Urothelium cell line (cell line): Measurements from ENCODE around the gene HJURP.

Experiments
- DNase-seq: peaks from one replicate; pipeline ENCODE4 v3.0.0; 2011; ENCODE audit warnings: low spot score, mixed read lengths
- FAIRE-seq: peaks from 2 replicates; lab custom pipeline; 2011; peaks lifted over from hg19 to GRCh38; lab: Jason Lieb, UNC

HJURP gene

DNA sequence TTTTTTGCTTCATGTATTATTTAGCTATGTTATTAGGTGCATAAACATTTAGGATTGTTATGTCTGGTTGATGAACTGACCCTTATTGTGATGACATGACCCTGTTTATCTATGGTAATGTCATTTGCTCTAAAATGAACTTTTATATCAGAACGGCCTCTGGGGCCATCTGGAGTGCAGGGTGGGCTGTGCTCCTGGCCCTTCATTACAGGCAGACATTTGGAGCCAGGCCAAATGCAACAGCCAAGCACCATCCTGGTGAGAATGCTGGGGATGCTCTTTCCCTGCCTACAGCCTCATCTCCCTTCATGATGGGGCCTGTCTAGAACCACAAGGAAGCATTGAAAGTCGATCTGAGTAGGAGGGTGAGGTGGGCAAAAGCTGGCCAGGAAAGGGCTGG lies 38.0 kb downstream of the HJURP start:
- no peak for FAIRE-seq
- DNase-seq = no peak

DNA sequence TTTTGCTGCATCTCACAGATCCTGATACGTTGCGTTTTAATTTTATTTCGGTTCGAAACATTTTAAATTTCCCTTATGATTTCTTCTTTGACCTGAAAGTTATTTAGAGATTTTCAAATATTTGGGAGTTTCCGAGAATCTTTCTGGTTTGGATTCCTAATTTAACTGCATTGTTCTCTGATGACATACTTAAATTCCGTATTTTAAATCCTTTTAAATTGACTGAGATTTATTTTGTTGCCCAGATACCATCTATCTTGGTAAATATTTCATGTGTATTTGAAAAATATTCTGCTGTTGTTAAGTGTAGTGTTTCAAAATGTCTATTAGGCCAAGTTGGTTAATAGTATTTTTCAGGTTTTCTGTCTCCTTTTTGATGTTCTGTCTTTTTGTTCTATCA lies 38.5 kb downstream of the HJURP start:
- DNase-seq (no peak), FAIRE-seq (no peak)

DNA sequence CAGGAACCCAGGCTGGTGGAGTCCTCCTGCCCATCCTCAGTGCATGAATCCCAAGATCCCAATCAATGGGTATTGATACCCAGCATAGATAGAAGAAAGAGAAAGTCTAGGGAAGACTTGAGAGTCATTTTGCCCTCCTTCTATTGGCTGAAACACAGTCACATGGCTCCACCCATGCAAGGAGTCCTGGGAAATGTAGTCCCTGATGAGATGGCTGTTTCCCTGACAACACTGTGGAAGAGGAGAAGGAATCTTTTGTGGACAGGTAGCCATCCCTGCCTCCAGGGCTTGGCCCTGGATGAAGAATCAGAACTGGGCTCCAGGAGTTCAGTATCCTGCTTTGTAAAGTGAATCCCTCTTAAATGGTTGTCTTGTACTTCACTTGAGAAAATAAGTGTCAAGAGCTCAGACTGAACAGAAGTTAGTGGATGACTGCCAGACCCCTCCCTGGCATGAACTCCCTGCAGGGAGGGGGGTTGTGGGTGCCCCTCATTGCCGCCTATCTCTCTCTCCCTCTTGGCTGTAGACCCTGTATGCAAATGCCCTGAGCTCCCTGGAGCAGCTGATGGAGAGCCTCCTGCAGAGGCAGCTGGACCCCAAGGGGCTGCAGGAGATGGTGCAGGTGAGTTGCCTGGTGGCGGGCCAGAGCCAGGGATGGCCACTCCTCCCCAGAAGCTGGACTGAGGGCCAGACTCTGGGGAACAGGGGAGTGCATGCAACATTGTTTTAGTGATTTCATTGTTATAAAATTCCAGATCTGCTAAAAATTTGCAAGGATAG lies 40.1 kb downstream of the HJURP start:
- DNase-seq (no peak), FAIRE-seq (no peak)

DNA sequence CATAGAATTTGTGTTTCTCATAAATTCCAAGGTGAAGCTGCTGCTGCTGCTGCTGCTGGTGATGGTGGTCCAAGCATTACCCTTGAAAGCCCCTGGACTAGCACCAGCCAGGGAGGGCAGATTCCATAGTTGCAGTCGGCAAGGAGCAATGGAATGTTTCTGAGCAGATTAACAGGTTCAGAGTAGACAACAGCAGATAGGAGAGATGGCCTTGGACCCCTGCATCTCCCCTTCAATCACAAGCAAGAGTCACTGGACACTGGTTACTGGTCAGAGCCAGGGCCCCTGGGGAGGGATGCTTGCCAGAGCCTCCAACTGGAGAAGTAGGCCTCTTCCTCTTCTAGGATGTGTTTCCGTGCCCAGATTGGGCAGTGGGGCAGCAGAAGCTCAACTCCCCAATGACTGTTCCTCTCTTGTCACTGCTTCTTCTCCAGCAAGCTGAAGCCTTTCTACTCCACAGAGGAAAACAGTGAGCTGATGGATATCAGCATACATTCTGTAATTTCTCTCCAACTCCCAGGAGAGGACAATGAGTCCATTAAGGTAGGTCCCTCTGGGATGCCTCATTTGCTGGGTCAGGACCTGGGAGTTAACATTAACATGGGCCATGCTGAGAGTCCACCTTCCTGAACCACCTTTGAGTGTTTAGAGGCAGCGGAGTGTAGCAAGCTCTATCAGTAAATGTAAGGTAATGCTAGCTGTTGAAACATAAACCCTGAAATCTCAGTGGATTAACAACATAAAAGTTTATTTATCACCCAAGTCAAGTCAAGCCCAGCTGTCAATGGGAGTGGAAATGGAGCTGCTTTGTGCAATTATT lies 40.9 kb downstream of the HJURP start:
- DNase-seq (no peak), FAIRE-seq (no peak)

DNA sequence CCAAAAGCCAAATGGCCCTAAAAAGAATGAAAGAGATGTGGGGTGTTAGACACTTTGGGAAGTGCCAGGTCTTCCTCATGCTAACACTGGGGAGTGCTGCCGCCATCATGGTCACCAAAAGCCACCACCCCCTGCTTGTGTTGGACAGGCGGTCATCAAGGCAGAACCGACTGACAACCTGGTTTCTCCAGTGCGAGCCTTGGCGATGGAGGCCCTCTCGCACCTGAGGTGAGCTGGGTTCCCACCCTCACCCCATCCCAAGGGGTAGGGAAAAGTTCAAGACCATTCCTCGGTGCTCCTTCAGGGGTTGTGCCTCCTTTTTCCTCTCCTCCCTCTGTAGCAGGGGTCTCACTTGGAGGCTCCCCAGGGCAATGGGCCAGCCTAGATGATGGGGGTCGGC lies 42.6 kb downstream of the HJURP start:
- FAIRE-seq (no peak), DNase-seq (no peak)

DNA sequence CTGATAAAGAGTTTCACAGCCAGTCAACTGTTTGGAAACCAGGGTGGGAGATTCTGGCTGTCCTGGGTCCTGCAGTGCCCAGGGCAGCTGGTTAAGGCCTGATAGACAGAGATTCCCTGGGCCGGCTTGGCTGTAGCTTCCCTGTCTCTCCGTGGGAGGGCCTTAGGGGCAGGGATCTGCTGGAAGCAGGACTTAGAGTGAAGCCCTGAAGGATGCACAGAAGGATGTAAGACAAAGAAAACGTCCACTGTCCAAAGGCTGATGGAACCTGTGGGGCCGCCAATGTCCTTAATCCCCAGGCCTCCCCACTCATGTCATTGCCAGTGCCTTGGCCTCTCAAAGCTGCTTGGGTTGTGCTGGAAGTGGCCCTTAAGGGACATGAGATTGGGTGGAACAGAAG lies 43.2 kb downstream of the HJURP start:
- no peak for FAIRE-seq

DNA sequence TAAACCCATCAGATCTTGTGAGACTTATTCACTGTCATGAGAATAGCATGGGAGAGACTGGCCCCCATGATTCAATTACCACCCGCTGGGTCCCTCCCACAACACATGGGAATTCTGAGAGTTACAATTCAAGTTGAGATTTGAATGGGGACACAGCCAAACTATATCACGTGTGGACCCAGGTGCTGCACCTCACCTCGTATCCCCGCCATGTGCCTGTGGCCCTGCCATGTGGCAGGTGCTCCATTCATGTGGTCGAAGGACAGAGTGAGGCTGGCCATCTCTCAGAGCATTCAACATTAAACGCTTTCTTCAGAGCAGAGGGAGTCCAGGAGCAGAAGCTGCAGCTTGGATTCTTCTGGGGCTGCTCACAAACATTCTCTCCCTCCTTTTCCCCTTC lies 44.0 kb downstream of the HJURP start:
- DNase-seq (no peak), FAIRE-seq (no peak)

More for the DNA sequence above, 43.2 kb downstream of the HJURP start:
- no peak for DNase-seq

DNA sequence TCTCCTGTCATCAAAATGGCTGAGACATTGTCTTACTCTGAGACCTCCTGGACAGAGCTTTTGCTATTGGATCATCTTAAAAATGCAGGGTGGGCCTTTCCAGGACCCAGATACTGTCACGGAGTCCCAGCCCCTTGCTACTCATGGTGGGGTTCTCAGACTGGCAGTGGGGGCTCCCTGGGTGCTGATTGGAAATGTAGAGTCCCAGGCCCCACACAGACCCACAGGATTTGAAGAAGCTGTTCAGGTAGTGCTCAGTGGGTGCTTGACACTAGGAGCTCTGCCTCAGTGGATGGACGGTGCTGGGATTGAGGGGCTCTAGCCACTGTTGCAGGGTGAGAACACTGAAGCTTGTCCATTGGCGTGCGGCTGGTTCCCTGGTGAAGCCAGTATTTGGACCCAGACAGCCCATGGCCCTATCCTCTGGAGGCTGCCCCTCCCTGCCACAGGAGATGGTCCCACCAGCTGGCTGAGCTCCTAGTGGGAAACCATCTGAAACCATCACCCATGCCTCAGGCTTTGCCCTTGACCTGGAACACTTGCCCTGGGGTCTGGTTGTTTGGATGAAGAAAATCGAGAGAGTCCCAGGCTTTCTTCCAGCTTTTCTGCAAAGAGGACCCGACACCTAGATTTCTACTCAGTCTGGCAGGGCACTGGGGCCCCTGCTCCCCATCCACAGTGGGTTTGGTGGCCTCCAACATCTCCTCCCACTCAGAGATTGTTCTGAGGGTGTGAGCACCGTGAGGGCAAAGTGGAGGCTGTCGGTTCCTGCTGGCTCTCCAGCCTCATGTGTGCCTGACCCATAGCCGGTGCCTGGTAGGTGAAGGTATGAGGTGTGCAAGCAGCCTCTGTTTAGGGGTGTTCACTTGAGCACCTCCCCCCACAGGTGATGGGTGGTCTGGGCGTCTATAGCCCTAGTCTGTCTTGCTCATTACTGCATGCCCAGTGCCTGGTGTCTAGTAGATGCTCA lies 46.1 kb downstream of the HJURP start:
- DNase-seq (no peak), FAIRE-seq (no peak)

DNA sequence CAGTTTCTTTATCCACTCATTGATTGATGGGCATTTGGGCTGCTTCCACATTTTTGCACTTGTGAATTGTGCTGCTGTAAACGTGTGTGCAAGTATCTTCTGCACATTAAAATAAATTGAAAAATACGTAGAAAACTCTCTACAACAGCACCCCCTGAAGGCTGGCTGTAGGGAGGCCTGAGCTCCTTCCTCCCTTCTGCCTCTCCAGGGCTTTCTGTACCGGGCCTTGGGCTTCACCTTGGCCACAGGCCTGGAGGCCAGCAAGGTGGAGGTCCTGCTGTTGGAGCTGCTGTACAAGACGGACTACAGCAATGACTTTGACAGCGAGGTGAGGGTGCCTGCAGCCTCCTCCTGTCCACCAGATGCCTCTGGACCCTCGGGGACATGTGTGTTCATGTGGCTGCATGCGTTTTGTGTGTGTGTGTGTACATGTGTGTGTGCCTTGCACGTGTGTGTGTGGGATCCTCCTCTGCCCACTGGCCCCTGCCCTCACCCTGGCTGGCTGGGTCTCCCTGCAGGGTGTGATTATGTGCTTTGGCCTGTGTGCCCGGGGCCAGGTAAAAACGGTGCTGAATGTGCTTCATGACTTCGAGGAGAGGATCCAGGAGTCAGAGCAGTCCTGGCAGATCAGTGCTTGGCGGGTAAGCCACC lies 47.0 kb downstream of the HJURP start:
- DNase-seq (no peak), FAIRE-seq (no peak)

DNA sequence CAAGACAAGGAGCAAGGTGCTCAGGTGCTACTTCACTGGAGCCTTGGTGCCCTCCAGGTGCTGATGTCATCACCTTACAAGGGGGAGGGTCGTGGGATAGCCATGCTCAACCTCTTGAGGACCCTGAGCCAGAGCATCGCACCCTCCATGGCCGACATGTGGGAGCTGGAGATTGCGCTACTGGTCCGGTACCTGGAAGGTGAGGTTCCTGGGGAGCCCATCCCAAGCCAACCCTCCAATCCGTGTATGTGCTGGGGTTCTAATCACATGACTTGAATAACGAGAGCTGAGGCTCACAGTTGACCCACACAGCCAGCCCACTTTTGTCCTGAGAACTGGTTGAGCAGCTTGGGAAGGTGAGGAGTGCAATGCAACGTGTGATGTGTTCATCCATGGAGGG lies 50.3 kb downstream of the HJURP start:
- no peak for FAIRE-seq
- DNase-seq = no peak

DNA sequence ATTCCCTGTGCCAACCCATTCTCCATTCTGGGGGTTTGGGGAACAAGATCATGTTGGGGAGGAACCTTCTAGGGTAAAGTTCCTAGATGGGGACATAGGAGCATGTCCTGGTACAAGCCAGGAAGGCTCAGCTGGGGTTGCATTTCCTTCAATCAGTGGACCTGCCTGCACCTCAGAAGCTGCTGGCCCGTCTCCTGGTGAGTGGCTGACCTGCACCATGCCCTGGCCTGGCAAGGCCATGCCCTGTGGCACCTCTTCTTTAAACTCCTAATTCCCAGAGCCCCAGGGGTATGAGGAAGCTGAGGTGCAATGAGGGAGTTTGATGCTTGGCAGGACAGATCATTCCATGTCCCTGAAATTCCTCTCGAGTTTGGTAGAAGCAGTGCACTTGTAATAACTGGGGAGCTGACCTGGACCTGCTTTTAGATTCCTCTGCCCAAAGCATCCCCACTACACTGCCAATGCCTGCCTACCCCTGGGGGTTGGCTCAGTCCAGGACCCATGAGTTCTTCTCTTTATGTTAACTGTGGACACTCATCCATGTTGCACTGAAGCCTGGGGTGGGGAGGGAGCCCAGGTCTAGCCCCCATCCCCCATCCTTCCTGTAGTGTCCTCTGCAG lies 50.9 kb downstream of the HJURP start:
- no peak for FAIRE-seq
- DNase-seq = no peak

DNA sequence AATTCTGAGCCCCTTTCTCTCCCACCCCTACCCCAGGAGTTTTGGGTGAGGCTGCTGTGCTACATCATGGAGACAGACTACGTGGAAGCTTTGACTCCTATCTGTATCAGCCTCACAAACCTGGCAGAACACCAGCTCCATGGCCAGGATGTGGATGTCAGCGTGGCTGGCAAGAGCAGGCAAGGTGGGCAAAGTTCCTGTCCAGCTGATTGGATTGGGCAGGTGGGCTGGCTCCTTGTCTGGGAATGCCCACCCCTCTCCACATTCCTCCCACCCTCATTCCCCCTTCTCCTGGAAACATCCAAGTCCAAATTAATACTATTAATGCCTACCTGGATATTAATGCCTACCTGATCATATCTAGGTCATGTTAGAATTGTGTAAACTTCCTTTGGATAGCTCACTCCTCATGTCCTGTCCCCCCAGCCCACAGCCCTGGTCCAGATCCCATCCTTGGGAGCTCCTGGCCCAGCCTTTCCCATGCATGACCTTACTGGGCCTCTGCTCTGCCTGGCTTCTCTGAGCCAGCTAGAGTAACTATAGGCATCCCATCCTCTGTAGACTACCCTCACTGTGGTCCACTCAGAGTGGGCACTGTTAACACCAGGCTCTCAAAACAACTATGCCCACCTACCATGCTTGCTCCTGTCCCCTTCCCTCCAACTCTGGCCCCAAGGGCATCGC lies 52.1 kb downstream of the HJURP start:
- FAIRE-seq (no peak), DNase-seq (no peak)

DNA sequence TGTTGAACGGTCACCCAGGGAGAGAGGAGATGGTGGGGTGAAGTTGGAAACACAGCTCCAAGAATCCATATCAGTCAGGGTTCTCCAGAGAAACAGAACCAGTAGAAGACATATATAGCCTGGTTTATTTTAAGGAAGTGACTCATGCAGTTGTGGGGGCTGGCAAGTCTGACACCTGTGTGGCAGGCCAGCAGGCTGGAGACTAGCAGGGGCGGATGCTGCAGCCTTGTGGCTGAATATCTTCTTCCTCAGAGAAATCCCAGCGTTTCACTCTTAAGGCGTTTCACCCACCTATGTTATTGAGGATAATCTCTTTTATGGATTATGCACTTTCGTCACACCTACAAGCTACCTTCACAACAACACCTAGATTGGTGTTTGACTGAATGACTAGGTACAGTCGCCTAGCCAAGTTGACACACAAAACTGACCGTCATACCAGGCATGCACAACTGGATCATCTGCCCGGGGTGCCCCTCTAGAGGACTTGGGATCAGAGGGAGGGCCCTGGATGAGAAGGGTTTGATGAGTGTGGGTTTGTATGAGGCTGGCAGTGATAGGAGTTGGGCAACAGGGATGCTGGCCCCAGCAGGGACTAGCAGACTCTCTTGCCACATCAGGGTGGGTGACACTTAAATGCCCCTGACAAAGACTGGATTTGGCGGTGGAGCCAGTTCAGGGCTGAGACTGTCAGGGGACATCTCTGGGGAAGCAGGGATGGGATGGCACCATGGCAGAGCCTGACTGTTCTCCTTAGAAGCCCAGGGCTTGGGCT lies 52.8 kb downstream of the HJURP start:
- no peak for FAIRE-seq
- peak; percentile 79 for DNase-seq

DNA sequence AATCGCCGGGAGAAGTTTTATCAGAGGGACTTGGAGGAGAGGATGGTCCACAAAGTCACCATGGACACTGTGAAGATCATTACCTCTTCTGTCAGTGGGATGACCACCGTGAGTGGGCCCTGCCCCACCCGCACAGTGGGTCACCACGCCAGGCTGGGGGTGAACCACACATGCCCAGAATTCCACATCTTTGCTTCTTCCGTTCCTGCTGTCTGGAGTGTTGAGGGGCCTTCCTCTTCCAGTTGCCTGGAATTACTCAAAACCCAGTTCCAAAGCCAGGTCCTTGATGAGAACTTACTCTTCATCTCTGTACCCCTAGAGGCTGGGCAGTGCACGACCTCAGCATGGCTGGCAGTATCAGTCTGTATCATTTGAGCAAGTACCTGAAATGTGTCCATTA lies 54.1 kb downstream of the HJURP start:
- DNase-seq (no peak), FAIRE-seq (no peak)

DNA sequence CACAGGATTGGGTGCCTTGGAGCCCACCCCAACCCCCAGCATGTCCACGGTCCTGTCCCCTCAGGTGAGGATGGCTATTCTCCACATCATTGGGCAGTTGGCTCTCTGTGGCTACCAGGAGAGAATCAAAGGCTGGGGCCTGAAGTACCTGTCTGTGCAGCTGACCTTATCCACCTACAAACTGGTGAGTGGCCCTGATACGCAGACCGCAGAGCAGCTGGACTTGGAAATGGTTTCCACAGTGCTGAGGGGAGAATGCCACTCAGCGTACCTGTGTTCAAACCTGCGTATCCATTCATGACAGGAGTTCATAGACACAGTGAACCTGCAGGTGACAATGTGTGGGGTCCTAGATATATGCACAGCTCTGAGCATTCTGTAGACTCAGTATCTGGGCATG lies 54.6 kb downstream of the HJURP start:
- no peak for FAIRE-seq
- DNase-seq = no peak

DNA sequence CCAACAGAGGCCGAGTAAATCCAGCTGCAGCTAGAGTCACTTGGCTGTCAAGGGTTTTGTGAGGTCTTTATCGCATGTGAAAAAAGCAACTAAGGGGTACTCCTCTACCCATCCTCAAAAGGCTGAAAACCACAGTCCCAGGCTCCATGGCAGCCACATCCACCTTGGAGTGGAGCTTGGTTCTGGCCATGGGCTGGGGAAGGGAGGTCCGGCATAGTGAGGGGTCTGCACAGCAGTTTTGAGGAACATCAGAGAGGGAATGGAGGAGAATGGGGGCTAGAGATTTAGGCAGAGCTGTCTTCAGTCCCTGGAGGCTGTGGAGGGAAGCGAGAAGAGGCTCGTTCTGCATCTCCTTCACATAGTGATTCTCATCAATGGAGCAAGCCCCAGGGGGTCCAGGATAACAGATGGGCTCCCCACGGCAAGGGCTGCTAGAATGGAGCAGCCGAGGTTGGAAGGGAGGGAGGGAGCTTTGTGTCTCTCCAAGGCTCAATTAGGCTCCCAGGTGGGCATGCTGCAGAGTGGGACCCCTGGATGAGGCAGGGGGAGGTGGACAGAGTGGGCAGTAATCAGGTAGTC lies 55.2 kb downstream of the HJURP start:
- no peak for DNase-seq
- no peak for FAIRE-seq

DNA sequence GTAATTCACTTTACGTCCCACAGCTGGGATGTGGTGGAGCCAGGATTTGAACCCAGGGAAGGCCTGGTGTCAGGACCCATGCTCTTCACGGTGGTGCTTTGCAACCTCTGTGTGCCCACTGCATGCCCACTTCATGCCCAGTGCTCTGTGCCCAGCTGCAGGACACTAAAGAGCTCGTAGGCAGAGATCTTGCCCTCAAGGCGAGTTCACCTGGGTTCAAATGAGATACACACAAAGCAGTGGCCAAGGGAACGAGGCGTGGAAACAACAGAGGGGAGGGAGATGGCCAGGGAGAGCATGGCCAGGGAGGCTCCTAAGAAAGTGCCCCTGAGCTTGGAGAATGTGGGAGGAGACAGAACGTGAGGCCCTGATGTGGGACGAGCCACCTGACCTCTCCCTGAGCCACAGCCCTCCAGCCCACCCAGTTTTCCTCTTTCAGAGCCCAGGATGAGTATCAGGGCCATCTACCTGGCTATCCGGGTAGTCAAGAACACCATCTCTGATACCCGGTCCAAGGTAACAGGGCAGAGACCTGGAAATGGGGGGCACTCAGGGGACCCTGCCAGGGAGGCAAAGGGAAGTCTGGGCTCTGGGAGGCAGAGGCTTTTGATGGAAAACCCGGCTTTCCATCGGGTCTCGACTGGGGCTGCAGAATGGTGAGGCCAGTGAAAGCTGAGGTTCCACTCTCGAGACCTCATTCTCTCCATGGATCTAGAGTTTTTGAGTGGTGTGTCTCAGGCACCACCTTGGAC lies 55.8 kb downstream of the HJURP start:
- no peak for FAIRE-seq
- no peak for DNase-seq

DNA sequence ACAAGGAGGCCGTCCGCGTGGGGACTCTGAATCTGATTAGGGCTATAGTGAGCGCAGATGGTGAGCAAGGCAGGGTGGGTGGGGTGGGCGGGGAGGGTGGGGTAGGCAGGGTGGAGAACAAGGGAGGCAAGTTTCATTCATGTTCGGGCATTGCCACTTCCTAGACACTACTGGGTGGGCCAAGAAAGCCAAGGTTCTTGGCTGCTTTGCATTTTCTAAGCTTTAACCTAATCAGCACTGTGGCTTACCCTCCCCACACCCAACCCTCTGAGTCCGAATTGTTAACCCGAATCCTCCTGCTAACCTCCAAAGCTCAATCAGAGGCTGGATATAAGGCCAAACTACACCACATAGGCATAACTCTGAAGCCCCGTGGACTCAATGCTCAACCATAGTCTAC lies 58.1 kb downstream of the HJURP start:
- FAIRE-seq (no peak), DNase-seq (no peak)
